ENCODE results near the gene RSRC1. TPM values are rescaled to one million over a fixed set of nuclear protein-coding genes. Genes with fewer than 3 reads are reported as not detected.
"Not testable (repeated sequence)": the region's sequence is repeated elsewhere in the genome, so short reads cannot be mapped to it uniquely, and the experiment has no call there.

The RSRC1 gene
- total RNA-seq, 1 donor from 2014 or later = 38.9 TPM

DNA sequence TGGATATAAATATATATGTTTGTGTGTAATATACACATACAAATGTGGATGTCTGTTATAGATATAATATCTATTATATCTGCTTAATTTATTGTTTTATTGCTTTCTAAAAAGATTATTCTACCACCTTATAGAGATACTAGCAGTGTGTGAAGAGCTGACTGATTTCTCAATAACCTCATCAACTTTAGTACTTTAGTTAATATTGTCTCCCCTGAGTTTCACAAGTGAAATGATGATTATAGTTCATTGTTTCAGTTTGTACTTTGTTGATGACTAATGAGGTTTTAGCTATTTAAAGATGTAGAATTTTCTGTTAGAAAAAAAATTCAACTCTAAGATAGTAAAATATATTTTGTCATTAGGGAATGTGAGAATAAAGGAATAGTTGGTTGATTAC is 11.4 kb downstream of the RSRC1 start:
- intact Hi-C loops (cut with micrococcal nuclease) = no loop called here

DNA sequence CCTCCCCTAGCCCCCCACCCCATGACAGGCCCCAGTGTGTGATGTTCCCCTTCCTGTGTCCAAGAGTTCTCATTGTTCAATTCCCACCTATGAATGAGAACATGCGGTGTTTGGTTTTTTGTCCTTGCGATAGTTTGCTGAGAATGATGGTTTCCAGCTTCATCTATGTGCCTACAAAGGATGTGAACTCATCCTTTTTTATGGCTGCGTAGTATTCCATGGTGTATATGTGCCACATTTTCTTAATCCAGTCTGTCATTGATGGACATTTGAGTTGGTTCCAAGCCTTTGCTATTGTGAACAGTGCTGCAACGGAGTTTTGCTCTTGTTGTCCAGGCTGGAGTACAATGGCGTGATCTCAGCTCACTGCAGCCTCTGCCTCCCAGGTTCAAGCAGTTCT is 12.8 kb downstream of the RSRC1 start:
- intact Hi-C loops (cut with micrococcal nuclease) = not testable (repeated sequence)

DNA sequence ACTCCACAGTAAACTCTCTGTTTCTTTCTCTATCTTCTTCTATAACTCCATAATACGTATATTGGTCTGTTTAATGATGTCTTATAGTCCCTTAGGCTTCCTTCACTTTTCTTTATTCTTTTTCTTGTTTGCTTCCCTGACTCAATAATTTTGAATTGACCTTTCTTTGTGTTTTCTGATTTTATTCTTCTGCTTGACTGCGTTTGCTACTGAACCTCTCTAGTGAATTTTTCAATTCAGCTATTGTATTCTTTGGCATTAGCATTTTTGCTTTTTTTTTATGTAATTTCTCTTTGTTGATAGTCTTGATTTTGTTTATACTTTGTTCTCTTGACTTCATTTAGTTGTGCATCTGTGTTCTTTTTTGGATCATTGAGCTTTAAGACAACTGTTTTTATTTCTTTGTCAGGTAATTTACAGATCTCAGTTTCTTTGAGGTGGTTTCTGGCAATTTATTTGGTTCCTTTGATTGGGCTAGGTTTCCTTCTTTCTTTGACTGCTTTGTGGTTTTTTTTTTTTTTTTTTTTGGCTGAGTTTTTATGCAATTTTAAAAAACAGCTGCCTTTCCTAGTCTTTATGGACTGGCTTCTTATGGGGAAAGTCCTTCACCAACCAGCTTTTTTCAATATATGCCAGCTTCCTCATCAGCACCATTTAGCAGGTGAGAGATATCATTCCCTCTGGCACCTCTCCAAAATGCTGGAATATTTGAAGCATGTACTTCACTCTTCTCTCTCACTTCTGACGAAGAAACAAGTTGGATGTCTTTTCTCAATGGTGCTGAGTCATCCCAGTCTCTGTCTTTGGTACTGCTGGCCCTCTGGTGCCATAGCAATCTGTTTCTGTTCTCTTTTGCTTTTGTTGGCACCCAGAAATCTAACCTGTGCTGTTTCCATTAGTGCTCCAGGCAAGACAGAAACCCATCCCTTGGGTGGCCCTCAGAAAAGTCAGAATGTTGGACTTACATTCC is 17.6 kb downstream of the RSRC1 start:
- intact Hi-C loops (cut with micrococcal nuclease) = loop anchor here (1.0 kb wide), 1 partner anchor 17 kb away; the partner anchor contains the start of gene RSRC1

DNA sequence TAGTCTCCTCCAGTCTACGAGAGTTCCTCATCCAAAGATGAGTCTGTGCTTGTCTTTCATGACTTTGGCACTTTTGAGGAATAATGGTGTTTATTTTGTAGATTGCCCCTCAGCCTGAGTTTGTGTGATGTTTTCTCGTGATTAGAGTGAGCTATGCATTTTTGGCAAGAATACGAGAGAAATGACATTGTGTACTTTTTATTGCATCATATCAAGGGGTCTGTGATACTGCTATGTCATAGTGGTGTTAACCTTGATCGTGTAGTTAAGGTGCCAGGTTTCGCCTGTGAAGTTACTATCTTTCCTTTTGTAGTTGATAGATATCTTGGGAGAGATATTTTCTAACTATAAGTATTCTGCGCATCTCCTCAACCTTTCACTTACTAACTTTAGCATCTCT is 18.9 kb downstream of the RSRC1 start:
- intact Hi-C loops (cut with micrococcal nuclease) = no loop called here

DNA sequence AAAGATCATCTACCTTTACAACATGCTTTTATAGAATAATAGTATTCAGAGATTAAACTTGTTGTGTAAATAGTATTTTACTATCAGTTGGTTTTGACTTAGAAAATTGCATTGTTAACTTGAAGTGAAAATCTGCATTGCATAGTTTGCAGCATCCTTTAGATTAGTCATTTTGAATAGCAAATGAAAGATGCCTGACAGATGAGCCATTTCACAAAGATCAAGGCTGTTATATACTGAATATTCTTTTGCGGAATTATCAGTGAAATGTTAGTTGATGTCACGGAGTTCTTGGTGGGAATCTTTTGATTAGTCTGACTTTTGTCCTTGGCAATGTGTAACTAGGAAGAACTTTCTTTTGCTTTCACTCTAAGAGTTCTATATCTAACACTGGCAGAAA is 24.5 kb downstream of the RSRC1 start:
- intact Hi-C loops (cut with micrococcal nuclease) = no loop called here

DNA sequence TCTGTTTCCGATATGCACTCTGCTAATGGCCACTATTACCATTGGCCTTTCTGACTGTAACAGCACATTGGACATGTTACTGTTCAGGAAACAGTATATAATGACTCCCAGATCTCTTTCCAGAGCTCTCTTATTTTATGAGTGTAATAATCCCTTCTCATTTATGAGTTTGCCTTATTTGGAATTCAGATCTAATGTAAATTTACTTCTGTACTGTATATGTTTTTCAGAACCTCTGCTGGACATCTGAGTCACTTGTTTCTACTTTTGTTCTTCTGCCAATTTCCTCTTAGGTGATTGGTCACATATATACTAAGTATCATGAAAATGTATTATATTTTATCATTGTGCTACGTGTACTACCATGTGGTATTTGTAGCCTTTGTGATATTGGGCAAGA is 30.5 kb downstream of the RSRC1 start:
- intact Hi-C loops (cut with micrococcal nuclease) = no loop called here

DNA sequence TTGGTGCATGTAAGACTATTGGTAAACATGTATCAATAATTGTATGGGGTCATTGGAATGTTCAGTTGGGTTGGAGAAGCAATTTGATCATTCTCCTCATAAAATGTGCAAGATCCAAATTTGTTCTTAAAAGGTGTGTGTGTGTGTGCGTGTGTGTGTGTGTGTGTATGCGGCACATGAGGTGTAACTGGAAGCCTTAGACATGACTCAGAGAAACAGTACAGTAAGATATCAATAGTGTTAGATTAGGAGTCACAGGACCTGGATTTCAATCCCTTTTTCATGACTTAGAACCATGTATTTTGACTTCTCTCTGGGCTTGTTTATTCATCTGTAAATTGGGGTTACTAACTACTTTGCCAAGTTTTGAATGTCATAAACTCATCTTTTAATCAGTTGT is 38.3 kb downstream of the RSRC1 start:
- intact Hi-C loops (cut with micrococcal nuclease) = no loop called here

DNA sequence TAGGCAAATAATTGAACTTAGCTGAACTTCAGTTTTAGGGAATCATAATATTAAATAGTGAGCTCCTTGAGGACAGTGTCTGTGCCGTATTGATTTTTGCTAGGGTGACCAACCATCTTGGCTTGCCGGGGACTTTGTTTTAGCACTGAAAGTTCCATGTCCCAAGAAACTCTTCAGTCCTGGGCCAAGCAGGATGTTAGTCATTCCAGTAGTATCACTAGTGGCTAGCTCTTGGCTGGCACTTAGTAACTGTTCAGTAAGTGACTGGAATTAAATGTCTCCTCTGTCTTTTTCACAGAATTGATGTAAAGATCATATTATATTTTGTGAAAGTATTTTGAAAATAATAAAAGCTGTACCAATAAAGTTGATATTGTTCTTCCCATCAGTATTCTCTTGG is 42.3 kb downstream of the RSRC1 start:
- intact Hi-C loops (cut with micrococcal nuclease) = no loop called here

DNA sequence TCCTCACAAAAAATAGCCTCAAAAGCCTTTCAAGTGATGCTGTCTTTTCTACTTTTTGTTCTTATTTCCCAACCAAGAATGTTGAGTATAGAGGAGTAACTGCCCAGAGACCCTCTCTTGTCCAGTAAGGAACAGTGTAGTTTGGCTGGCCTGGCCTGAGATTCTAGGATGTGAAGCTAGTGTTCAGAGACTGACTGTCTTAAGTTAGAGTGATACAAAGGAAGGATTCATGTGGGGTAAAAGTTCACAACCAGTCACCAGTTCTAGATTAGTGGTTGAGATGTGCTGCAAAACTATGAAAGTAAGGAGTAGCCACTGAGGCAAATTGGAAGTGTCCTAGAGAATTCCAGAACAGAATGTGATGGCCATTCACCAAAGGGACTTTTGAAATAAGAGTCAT is 49.1 kb downstream of the RSRC1 start:
- intact Hi-C loops (cut with micrococcal nuclease) = no loop called here

DNA sequence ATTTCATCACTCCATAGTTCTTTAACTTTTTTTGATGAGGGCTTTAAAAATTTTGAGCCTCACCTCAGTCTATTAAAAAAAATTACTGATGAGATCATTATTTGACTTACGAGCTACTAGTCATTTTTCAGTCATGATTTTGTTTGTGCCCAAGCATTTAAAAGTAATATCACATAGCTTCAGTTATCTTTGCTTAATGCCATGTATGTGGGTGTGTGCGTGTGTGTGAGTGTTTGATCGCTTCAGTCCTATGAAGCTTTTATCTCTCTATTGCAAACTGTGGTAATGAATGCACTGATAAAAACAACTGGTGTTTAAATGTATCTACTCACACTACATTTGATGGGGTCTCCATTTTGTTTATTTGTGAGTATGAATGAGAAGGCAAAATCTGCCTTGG is 49.8 kb downstream of the RSRC1 start:
- intact Hi-C loops (cut with micrococcal nuclease) = no loop called here

DNA sequence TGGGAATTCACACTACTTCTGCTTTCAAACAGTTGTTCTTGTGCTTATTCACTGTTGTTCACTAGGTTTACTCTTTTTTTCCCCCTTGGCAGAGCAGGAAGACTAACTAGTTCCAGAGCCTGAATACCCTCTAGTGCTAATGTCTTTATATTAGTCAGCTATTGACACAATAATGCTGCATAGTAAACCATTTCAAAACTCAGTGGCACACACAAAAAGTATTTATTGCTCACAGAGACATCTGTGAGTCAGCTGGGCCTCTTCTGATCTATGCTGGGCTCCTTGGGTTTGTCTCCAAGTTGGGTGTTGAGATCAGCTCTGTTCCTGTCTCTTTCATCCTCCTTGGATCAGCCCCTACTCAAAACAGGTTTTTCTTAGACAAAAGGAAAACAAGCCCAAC is 51.1 kb downstream of the RSRC1 start:
- intact Hi-C loops (cut with micrococcal nuclease) = no loop called here

DNA sequence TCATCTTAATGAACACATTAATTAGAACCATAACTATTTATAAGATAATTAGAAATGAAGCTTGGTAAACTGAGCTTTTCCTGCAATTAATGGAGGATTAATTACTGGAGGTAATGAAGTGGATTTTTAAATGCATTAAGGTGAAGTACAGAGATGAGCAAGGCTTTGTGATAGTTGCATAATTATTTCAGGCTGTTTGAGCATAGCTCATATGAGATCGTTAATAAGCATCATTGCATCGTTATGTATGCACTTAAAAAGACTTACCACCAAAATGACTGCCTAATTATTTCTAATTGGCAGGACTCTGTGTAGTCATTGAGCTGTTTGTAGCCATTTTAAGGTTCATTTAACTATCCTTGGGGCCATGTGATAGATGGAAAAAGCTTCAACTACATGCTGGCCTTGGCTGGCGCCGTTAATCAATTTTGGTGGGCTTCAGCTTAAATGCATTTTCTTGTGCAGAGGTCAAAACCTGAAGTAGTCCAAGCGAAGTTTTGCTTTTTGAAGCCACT is 55.3 kb downstream of the RSRC1 start:
- intact Hi-C loops (cut with micrococcal nuclease) = no loop called here

DNA sequence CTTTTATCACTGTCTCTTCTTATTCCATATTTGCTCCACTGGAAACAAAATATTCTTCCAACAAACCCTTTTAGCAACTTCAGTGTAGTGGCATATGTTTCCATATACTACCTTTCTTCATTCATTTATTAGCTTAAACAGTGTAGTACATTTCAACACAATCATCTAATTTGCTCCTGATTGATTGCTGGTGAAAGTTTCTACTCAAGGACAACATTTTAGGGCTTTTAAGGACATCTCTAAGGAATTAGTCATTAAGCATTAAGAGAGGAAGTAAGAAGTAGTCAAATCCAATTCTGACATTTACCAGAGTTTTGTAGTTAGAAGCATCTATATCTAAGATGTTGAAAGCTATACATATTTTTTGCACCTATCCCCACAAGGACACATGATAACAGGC is 55.8 kb downstream of the RSRC1 start:
- intact Hi-C loops (cut with micrococcal nuclease) = no loop called here

DNA sequence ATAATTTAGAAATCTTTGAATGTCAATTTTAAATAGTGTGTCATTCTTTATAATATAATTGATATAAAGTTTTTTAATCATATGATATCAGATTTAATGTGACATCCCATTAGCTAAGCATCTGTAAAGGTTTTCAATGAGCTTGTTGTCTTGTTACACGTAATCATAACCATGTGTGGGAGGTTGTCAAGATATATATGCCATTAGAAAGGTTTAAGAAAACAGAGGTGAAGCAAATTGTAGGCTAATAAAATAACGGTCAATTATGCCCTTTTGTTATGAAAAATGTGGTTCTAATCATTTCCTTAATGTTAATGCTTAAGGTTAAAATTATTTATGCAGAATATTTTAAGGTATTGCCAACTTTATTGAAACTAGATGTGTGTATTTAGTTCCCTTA is 56.3 kb downstream of the RSRC1 start:
- intact Hi-C loops (cut with micrococcal nuclease) = no loop called here

DNA sequence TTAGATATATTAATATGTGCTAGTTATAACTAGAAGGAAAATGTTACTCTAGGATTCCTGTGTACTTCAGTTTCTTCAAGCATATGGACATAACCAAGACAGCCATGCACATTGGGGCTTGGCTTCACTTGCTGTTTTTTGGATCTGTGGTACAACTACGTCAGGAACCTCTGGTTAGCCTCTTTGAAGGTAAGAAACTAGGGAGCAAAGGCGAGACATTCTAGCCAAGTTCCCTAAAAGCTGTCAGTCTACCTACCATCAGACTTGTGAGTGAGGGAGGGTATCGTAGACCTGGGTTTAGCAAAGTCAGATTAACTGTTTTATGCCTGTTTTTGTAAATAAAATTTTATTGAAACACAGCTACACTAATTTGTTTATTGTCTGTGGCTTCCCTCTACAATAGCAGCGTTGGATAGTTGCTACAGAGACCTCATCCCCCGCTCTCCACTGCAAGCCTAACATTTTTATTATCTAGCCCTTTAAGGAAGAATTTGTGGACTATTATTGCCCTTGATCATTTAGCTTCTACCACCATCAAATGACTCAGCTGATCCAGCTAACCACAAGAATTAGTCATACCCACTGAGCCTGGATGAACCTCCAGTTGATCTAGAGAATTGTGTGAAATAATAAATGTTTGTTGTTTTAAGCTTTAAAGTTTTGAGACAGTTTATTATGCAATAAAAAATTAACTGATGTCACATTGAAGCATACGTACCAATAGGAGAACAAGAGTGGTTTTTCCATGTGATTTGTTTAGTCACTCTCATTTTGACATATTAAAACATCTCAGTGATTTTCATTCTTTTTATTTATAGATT is 58.1 kb downstream of the RSRC1 start:
- intact Hi-C loops (cut with micrococcal nuclease) = no loop called here

DNA sequence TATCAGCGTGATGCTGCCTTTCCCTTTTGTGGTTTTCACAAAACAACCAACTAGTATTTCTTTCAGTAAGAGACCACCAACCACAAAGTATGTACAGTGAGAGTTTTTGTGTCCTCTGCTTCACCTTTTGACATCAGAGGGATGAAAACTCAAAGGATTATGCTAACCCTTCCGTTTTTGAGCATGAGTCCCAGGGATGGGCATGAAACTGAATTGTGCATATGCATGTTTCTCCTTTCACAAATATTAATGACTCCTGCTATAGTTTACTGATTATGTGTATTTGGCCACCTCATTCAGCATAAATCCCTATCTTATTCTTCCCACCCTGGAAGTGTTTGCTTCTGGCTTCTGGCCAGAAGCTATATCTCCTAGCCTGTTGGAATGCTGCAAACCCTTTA is 59.2 kb downstream of the RSRC1 start:
- intact Hi-C loops (cut with micrococcal nuclease) = no loop called here

DNA sequence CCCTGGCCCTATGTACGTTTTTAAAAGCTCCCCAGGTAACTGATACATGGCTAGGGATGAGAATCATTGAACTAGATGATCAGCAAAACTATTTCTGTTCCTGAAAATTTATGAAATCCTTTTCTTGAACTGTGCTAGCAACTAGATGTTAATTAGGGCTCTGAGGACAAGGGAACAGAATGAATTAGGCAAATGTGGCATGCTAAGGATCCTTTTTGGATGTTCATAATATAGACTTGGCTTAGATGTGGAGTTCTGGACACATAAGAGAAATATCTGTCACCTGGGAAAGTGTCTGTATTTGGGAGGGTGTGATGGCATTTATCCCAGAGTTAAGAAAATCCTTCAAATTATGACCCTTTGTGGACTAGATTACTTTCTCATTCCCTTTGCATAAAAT is 71.2 kb downstream of the RSRC1 start:
- intact Hi-C loops (cut with micrococcal nuclease) = no loop called here

DNA sequence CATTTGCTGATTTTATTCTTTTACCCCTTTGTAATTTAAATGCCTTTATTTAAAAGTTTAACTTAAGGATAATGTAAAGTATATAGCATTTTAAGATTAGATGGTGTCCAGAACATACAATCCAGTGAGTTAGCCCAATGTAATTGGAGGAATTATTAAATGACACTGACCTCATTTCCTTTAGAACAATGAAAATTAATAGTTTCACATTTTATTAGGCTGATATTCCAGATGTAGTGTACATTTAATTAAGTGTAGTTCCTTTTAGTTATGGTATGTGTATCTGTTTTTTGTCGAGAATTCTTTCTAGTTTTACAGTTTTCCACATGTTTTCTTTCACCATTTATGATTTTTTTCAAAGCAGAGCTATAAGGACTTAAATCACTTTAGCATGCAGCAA is 75.8 kb downstream of the RSRC1 start:
- intact Hi-C loops (cut with micrococcal nuclease) = no loop called here

DNA sequence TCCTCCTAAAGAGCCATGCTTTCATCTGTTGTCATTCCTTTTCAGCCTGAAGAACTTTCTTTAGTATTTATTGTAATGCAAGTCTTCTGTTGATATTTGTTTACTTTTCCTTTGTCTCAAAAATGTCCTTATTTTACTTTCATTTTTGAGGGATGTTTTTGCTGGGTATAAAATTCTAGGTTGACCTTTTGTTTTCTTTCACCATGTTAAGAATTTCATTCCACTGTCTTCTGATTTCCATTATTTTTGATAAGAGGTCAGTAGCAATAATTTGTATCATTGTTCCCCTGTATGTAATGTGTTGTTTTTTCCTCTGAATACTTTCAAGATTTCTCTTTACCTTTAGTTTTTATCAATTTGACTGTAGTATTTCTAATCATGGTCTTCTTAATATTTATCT is 91.1 kb downstream of the RSRC1 start:
- intact Hi-C loops (cut with micrococcal nuclease) = no loop called here

DNA sequence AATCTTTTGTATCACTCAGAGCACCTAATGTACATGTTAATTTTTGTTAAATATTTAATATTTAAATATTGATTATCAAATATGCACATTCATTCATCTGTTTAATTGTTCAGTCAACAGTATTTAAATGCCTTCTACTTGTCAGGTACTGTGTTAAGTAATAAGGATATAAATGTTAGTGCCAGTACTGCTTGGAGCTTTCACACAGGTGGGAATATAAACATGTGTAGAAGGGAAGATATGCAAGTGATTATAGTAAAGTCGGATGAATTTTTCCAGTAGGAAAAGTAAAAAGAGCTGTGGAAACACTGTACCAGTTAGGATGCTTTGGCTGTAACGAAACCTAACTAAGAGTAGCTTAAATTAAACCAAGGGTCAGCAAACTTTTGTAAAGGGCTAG is 95.4 kb downstream of the RSRC1 start:
- intact Hi-C loops (cut with micrococcal nuclease) = no loop called here

DNA sequence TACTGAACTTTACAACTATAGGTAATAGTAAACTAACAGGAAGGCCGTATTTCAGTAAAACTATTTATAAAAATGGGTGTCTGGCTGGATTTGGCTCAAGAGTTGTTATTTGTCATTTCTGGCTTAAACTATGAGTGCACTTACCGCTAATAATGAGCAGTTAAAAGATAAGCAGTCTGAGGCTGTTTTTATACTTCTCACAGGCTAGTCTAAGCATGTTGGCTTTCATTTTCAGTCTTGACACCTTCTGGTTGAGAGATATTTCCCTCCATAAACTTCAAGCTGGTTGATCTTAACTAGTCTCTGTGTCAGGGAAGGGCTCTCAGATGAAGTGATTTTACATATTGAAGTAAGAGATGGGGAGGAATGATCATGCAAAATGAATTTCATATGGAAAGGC is 96.1 kb downstream of the RSRC1 start:
- intact Hi-C loops (cut with micrococcal nuclease) = no loop called here

DNA sequence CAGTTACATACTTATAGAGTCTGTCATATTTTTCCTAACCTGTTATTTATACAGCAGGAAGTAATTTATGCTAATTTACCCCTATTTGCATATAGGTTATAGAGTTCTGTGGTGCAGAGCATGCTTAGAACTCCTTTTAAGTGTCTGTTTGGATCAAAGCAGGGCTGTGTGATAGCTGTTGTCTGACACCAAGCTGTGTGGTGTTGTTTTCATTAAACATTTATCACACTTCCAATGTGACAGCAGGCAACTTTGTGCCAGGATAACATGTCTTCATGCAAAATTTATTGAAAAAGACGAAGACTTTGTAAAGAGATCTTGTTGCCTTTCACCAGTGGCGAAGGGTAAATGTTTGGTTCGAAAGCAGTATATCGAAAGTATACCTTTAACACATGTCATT is 100.2 kb downstream of the RSRC1 start:
- intact Hi-C loops (cut with micrococcal nuclease) = no loop called here

Data from T-helper 1 cell treated with Interleukin-12 subunit alpha and Interleukin-12 subunit beta and Interleukin-4 antibody, amounts not matched to agents 30 ng/mL and 1 ng/mL, for 36 hours (primary cell).